HG02840 (cell line): ENCODE measurements around the gene RIN1.
"Not testable (repeated sequence)": the region's sequence is repeated elsewhere in the genome, so short reads cannot be mapped to it uniquely, and the experiment has no call there.

Experiments used
- ATAC-seq: cut with Tn5 transposase; IDR thresholded peaks from one replicate; pipeline ENCODE4 v1.9.1; 2021; ENCODE audit warnings: mild to moderate bottlenecking, moderate library complexity, moderate number of reproducible peaks; ENCODE audit not compliant: unreplicated experiment, low FRiP score

RIN1 gene

DNA sequence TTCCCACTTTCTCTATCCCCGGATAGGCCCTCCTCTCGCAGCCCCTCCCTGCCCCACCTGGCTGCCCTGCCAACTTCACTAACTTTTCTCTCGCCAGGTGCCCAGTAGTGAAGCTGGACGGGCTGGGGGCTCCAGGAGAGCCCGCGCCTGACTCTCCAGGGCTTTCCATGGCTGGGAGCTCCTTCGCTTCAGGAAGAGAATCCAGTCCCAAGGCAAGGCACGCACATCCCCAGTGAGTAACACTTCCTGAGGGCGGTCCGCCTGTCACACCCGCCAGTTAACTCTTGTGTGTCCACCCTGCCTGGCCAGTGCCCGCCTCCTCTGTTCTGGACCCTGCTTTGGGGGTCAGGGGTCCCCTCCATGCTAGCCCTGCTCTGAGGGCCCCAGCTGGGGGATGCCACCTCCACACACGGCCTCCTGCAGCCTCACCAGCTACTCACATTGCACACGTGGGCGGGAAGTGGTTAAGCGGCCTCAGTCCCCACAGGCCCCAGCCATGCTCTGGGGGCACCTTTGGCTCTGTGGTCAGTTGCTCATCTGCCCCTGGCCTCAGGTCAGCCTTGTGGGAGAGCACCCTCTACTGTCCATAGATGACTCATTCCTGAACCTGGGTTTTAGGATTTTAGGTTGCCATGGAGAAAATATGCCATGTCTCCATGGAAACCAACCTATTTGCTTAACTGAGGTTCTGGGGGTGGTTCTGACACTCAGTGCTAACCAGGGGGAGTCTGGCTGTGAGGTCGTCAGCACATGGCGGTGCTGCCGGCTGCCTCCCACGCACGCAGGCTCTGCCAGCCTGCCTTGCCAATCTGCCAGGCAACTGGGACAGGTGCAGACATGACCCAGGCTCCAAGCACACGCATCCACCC, at the start of gene RIN1:
TSS of gene RIN1 (minus strand) at position 201 of the 869 bp plus-strand sequence. CDS start at position 169, 32 bp downstream.
- ATAC-seq, result no peak

DNA sequence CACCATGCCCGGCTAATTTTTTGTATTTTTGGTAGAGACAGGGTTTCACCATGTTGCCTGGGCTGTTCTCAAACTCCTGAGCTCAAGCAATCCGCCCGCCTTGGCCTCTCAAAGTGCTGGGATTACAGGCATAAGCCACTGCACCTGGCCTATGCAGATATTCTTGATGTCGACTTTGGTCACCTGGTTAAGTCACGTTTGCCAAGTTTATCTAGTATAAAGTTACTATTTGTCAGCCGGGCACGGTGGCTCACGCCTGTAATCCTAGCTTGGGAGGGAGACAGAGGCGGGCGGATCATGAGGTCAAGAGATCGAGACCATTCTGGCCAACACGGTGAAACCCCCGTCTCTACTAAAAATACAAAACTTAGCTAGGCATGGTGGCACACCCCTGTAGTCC, 48.1 kb upstream of the RIN1 start:
- ATAC-seq, result not testable (repeated sequence)

DNA sequence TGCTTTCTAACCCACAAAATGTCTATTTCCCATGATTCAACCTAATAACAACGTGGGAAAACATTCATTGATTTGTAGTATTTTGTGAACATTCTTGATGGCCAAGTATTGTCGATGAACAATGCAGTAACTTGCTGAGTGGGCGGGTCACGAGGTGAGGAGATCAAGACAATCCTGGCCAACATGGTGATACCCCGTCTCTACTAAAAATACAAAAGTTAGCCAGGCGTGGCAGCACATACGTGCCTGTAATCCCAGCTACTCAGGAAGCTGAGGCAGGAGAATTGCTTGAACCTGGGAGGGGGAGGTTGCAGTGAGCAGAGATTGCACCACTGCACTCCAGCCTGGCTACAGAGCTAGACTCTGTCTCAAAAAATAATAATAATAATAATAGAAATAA, 44.0 kb upstream of the RIN1 start:
- ATAC-seq, result not testable (repeated sequence)

DNA sequence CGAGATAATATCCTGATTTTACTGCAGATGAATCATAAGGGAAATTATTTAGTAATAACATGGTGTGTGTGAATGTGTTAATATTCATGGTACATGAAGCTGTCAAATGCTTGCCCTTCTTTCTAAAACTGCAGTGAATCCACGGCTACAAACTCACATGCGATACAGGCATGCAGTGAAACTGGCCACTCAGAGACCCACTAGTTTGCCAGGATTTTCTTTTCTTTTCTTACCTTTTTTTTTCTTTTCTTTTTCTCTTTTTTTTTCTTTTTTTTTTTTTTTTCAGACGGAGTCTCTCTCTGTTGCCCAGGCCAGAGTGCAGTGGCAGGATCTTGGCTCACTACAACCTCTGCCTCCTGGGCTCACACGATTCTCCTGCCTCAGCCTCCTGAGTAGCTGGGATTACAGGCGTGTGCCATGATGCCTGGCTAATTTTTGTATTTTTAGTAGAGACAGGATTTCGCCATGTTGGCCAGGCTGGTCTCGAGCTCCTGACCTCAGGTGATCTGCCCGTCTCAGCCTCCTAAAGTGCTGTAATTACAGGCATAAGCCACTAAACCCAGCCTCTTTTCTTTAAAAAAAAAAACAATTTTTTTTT, 37.6 kb upstream of the RIN1 start:
- not testable (repeated sequence) for ATAC-seq

DNA sequence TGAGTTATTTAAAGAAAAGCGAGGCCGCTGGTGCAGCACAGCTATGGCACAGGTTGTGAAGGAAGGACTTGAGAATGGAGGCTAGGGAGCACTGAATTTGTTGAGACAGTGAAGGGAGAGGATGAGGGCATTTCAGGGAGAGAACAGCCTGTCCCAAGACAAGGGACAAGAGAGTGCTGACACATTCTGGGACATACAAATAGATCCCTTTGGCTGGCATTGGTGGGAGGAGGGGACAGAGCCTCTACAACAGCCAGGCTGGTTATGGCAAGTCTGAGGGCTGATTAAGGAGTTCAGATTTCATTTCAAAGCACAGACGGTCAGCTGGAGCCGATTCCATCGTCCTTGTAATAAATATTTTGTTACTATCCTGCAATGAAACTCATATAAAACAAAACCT, 37.0 kb upstream of the RIN1 start:
- ATAC-seq, result no peak

- peak; percentile 62 for ATAC-seq
Measured at GRCh38 chr11:66371627-66372415, 35.6 kb upstream of the RIN1 start, which contains the start of gene SLC29A2. TSS of gene SLC29A2 (minus strand) at chr11:66371760. CDS start at chr11:66371591, 169 bp downstream.

DNA sequence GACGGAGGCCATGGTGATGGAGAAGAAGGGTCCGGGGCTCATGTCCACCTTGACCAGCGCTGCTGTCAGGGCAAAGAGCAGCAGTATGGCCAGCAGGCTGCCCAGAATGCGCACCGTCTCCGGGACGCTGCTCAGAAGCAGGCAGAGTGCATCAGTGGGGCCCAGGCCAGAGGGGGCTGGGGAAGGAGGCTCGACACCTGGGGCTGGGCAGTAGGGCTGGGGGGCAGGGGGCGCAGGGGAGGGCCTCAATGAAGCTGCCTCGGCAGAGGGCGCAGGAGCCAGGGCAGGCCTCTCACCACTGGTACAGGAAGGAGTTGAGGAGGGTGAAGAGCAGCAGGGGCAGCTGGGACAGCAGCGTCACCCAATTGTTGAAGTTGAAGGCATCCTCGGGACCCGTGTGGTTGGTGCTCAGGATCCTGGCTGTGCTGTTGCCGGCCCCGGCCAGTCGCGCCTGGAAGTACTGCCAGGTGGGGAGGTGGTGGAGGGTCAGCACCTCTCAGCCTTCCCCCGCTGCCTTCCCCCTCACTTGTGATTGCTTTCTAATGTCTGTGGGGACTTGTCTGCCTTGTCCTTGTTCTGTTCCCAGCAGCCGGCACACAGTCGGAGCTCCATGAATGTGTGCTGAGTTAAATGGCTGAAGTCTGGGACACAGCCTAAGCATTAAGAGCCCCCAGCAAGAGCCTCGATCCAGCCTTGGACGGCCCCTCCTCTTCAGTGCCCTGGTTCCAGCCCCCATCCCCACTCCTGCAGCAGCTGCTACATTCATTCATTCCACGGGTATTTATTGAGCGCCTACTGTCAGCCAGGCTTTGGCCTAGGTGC, 33.0 kb upstream of the RIN1 start:
- no peak for ATAC-seq

- ATAC-seq, result no peak
Measured at GRCh38 chr11:66368484-66368883, 32.2 kb upstream of the RIN1 start.

- no peak for ATAC-seq
Measured at GRCh38 chr11:66367561-66368312, 31.5 kb upstream of the RIN1 start.

GRCh38 chr11:66366844-66367477, 30.7 kb upstream of the RIN1 start:
- no peak for ATAC-seq

- no peak for ATAC-seq
Measured at GRCh38 chr11:66365711-66366619, 29.7 kb upstream of the RIN1 start.

DNA sequence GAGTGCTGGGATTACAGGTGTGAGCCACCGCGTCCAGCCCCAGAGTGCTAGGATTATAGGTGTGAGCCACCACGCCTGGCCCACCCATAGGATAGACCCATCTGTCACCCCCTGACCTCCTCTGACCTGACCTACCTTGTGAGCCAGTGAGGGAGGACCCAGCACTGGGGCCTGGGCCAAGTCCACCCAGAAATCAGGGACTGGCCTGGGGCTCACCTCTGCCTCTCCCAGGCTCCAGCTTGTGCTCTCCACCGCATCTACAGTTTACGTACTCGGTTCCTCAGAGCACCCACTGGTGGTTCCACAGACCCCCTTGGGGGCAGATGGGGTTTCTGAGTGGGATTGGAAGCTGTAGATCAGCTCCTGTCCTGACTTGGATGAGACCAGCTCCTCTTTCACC, 28.9 kb upstream of the RIN1 start:
- no peak for ATAC-seq

- no peak for ATAC-seq
Measured at GRCh38 chr11:66363805-66364535, 27.7 kb upstream of the RIN1 start.

DNA sequence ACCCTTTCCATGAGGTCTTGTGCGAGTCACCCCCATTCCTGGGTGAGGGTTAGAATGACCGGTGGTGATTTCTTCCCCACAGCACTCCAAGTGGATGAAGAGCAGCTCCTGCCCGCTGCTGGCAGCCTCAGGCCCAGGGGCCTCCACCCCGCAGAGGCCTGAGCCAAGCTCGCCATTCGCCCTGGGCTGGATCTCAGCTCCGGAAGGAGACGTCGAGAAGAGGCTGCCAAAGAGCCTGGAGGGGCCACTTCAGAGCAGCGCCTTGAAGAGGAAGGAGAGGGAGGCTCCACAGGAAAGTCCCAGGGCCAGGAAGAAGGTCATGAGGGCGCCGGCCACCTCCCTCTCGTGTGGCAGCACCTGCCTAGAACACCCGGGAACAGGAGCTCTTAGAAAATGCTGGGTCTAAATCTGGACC, 27.0 kb upstream of the RIN1 start:
- no peak for ATAC-seq

- ATAC-seq, result no peak
Measured at GRCh38 chr11:66362481-66363147, 26.4 kb upstream of the RIN1 start.

GRCh38 chr11:66361502-66361941, 25.3 kb upstream of the RIN1 start:
- no peak for ATAC-seq
